Endothelial cell of umbilical vein (primary cell): ENCODE results near the gene METTL14. TPM values are rescaled to one million over a fixed set of nuclear protein-coding genes. Genes with fewer than 3 reads are reported as not detected.

Experiments used
- BruUV-seq: library from RNA; stranded (reverse); fragments of 400-500 nt; replicated peaks from 2 replicates; lab custom pipeline; 2021; lab: Mats Ljungman, UMichigan
- CTCF ChIA-PET: fragments of 300-600, 350-600 bp; sonication (Branson Sonifier 250); formaldehyde crosslinking; loops from one replicate; lab custom pipeline; 2021; ENCODE audit warnings: antibody characterized with exemption, inconsistent platforms; lab: Charles Lee
- POLR2A ChIA-PET: fragments of 300-600, 350-600 bp; sonication (Branson Sonifier 250); formaldehyde crosslinking; loops from one replicate; lab custom pipeline; 2021; ENCODE audit warnings: antibody characterized with exemption, inconsistent platforms; lab: Charles Lee
- DNase-seq: peaks from one replicate; pipeline ENCODE4 v3.0.0-alpha.2; 2011; ENCODE audit warnings: low read depth, low spot score
- FAIRE-seq: peaks from 2 replicates; lab custom pipeline; 2011; peaks lifted over from hg19 to GRCh38; lab: Jason Lieb, UNC
- H2AFZ ChIP-seq: 2 replicates; pipeline ENCODE4 v1.6.0; 2012; ENCODE audit warnings: low read depth, low read length, control low read depth, inconsistent platforms
- H3K27ac ChIP-seq: 2 replicates; pipeline ENCODE4 v1.5.1; 2011; ENCODE audit warnings: low read depth, mild to moderate bottlenecking, control low read depth, low read length, moderate library complexity; ENCODE audit not compliant: insufficient read depth
- H3K27me3 ChIP-seq, 2 experiments: 2 replicates each; pipeline versions ENCODE4 v1.6.0 to v1.6.1; 2011; ENCODE audit warnings: low read length in 2 of 2, mixed read lengths in 1 of 2; ENCODE audit not compliant: control insufficient read depth in 2 of 2, insufficient read depth in 2 of 2
- H3K36me3 ChIP-seq, 2 experiments: 2 replicates in 1 of 2; 3 replicates in 1 of 2; pipeline ENCODE4 v1.5.1; 2011; ENCODE audit warnings: low read length in 2 of 2, mild to moderate bottlenecking in 1 of 2, moderate library complexity in 1 of 2; ENCODE audit not compliant: control insufficient read depth in 2 of 2, insufficient read depth in 2 of 2; ENCODE audit errors: extremely low read depth in 1 of 2
- H3K4me1 ChIP-seq: 3 replicates; pipeline ENCODE4 v1.5.1; 2011; ENCODE audit warnings: mild to moderate bottlenecking, low read length; ENCODE audit not compliant: control insufficient read depth, insufficient read depth; ENCODE audit errors: extremely low read depth
- H3K4me2 ChIP-seq: 2 replicates; pipeline ENCODE4 v1.6.1; 2011; ENCODE audit warnings: low read length, control low read depth, mixed read lengths; ENCODE audit not compliant: insufficient read depth
- H3K4me3 ChIP-seq, 3 experiments: fragments of 200-600 bp in 1 of 3; sonication (generic), shearing (Covaris generic) in 1 of 3; replicated peaks in 1 of 3; 2 replicates each; pipeline ENCODE4 v1.5.1; 2011 to 2016; ENCODE audit warnings: control low read depth in 3 of 3, low read length in 3 of 3, mild to moderate bottlenecking in 2 of 3, inconsistent platforms in 1 of 3, low read depth in 1 of 3, moderate library complexity in 1 of 3; ENCODE audit not compliant: insufficient read depth in 1 of 3
- H3K79me2 ChIP-seq: 2 replicates; pipeline ENCODE4 v1.6.0; 2012; ENCODE audit warnings: low read length, inconsistent platforms; ENCODE audit not compliant: control insufficient read depth, insufficient read depth
- H3K9ac ChIP-seq: replicated peaks from 2 replicates; pipeline ENCODE3; 2011; ENCODE audit warnings: low read length, control low read depth; ENCODE audit not compliant: insufficient read depth; ENCODE audit errors: extremely low read depth
- H3K9me1 ChIP-seq: replicated peaks from 3 replicates; pipeline ENCODE4 v1.6.0; 2011; ENCODE audit warnings: mild to moderate bottlenecking, low read length; ENCODE audit not compliant: control insufficient read depth, insufficient read depth; ENCODE audit errors: extremely low read depth
- H3K9me3 ChIP-seq: replicated peaks from 2 replicates; pipeline ENCODE4 v1.5.1; 2012; ENCODE audit warnings: low read length, inconsistent platforms; ENCODE audit not compliant: control insufficient read depth, insufficient read depth
- H4K20me1 ChIP-seq: replicated peaks from 2 replicates; pipeline ENCODE3; 2011; ENCODE audit warnings: mild to moderate bottlenecking, low read length; ENCODE audit not compliant: control insufficient read depth, insufficient read depth; ENCODE audit errors: extremely low read depth
- CTCF ChIP-seq, 2 donors: IDR thresholded peaks; 1 replicate in 1 of 2; 2 replicates in 1 of 2; pipeline ENCODE4 v1.5.1; 2011; ENCODE audit warnings: low read length in 2 of 2, mild to moderate bottlenecking in 2 of 2, moderate library complexity in 2 of 2, control low read depth in 1 of 2, inconsistent platforms in 1 of 2, low read depth in 1 of 2; ENCODE audit not compliant: insufficient read depth in 1 of 2; ENCODE audit errors: extremely low read depth in 1 of 2
- EZH2 ChIP-seq: IDR thresholded peaks from 2 replicates; pipeline ENCODE4 v1.6.1; 2012; ENCODE audit warnings: borderline replicate concordance, low read depth, mild to moderate bottlenecking, moderate library complexity, low read length, inconsistent platforms; ENCODE audit not compliant: severe bottlenecking
- FOS ChIP-seq: IDR thresholded peaks from 2 replicates; pipeline ENCODE4 v1.6.1; 2011; ENCODE audit warnings: mild to moderate bottlenecking, low read length, moderate library complexity, borderline replicate concordance; ENCODE audit not compliant: insufficient read depth
- GATA2 ChIP-seq: IDR thresholded peaks from 2 replicates; pipeline ENCODE4 v1.7.0; 2011; ENCODE audit warnings: low read depth, mild to moderate bottlenecking, moderate library complexity, mixed read lengths, low read length; ENCODE audit not compliant: insufficient read length, insufficient read depth
- JUN ChIP-seq: IDR thresholded peaks from 2 replicates; pipeline ENCODE4 v1.6.1; 2011; ENCODE audit warnings: borderline replicate concordance, low read depth; ENCODE audit not compliant: insufficient read length, insufficient read depth
- MYC ChIP-seq: IDR thresholded peaks from one replicate; pipeline ENCODE4 v1.6.1; 2011; ENCODE audit warnings: mild to moderate bottlenecking, low read depth, low read length
- POLR2A ChIP-seq: IDR thresholded peaks from 2 replicates; pipeline ENCODE4 v1.6.1; 2012; ENCODE audit warnings: low read depth, mild to moderate bottlenecking, control low read depth, low read length
- POLR2AphosphoS5 ChIP-seq: IDR thresholded peaks from 2 replicates; pipeline ENCODE4 v1.6.1; 2012; ENCODE audit warnings: low read depth, mild to moderate bottlenecking, control low read depth, low read length, moderate library complexity; ENCODE audit not compliant: insufficient read depth
- dilution Hi-C: fragments of 300-500 bp; cut with MboI; formaldehyde crosslinking; loops from one replicate; pipeline ENCODE4 v1.15.0; 2019; ENCODE audit warnings: low sequenced_read_pairs; ENCODE audit not compliant: extremely low pct_ligation_motif_present
- intact Hi-C: fragments of 100-400 bp; cut with micrococcal nuclease; formaldehyde crosslinking; loops from one replicate; pipeline ENCODE4 v1.10.0; 2022
- polyA plus RNA-seq, 4 experiments: library from polyadenylated mRNA; depleted of rRNA in 3 of 4; stranded (reverse) in 3 of 4; unstranded in 1 of 4; fragments of >200 nt; gene quantifications; 2 replicates each; pipeline versions ENCODE4 v1.2.1 to v1.2.3, GENCODE V29; 2011 to 2012; ENCODE audit warnings: missing spikeins in 1 of 4
- total RNA-seq: library from RNA; stranded (reverse); gene quantifications from 2 replicates; pipeline ENCODE4 v1.2.3, GENCODE V29; 2021
- TF ChIP-seq, protein P1 (sequence below): IDR thresholded peaks from 2 replicates; pipeline ENCODE4 v1.6.1; 2011; ENCODE audit not compliant: insufficient read depth, insufficient read length

METTL14 gene
- total and polyA plus RNA-seq, 2 donors (not counting 3 experiments of a cell fraction or from before 2014, with no cell fraction given): 6.5 to 38.6 TPM

- Histone ChIP-seq H3K9ac (no peak overlapping the region), H2AFZ (no peak overlapping the region), H3K36me3 (peaks cover 13 to 20% of the 10 kb centered on the region in 2 experiments), H3K27me3 (no peaks in the 10 kb centered on the region), H3K4me3 (no peak overlapping the region), H3K4me2 (no peak overlapping the region), H3K9me3 (no peaks in the 10 kb centered on the region), H3K27ac (no peak overlapping the region), H3K79me2 (peaks cover 8% of the 10 kb centered on the region), H3K4me1 (peaks cover 22% of the 10 kb centered on the region), H4K20me1 (no peaks in the 10 kb centered on the region), H3K9me1 (no peaks in the 10 kb centered on the region)
- POLR2A ChIA-PET: no interaction called here
- no peak for FAIRE-seq
- dilution Hi-C loops: no loop called here
- TF ChIP-seq MYC: no peak
- no peak for TF ChIP-seq POLR2A
- no peak for TF ChIP-seq GATA2
- no peak for TF ChIP-seq POLR2AphosphoS5
- TF ChIP-seq EZH2: no peak
- no peak for TF ChIP-seq CTCF (IDR thresholded peaks at IDR 0.05; ENCODE audit: extremely low read depth in 1 of 2, insufficient read depth in 1 of 2, low read depth in 1 of 2, low read length in 2 of 2)
- TF ChIP-seq FOS: no peak
- TF ChIP-seq, protein P1, sequence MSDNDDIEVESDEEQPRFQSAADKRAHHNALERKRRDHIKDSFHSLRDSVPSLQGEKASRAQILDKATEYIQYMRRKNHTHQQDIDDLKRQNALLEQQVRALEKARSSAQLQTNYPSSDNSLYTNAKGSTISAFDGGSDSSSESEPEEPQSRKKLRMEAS: no peak
- no peak for TF ChIP-seq JUN
- BruUV-seq: no TSS peak
- DNase-seq: no peak
- CTCF ChIA-PET: interaction anchor here (1.1 to 1.9 kb wide), 3 partner anchors 9 to 15 kb away, joined by 3 to 6 read pairs (median 4); no protein-coding TSS in a partner anchor
- intact Hi-C loops: loop anchor here (2.0 kb wide), 1 partner anchor 22 kb away; no protein-coding TSS in a partner anchor
These were observed 71.2 kb downstream of the METTL14 start for GRCh38 chr4:118756429-118756828.
